HG03442 (cell line): ENCODE data around the gene KEL.
"Not testable (repeated sequence)": the region's sequence is repeated elsewhere in the genome, so short reads cannot be mapped to it uniquely, and the experiment has no call there.

Source experiments
- ATAC-seq: cut with Tn5 transposase; IDR thresholded peaks from one replicate; pipeline ENCODE4 v1.9.1; 2021; ENCODE audit warnings: mild to moderate bottlenecking, moderate library complexity; ENCODE audit not compliant: unreplicated experiment

The KEL gene, protein sequence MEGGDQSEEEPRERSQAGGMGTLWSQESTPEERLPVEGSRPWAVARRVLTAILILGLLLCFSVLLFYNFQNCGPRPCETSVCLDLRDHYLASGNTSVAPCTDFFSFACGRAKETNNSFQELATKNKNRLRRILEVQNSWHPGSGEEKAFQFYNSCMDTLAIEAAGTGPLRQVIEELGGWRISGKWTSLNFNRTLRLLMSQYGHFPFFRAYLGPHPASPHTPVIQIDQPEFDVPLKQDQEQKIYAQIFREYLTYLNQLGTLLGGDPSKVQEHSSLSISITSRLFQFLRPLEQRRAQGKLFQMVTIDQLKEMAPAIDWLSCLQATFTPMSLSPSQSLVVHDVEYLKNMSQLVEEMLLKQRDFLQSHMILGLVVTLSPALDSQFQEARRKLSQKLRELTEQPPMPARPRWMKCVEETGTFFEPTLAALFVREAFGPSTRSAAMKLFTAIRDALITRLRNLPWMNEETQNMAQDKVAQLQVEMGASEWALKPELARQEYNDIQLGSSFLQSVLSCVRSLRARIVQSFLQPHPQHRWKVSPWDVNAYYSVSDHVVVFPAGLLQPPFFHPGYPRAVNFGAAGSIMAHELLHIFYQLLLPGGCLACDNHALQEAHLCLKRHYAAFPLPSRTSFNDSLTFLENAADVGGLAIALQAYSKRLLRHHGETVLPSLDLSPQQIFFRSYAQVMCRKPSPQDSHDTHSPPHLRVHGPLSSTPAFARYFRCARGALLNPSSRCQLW

DNA sequence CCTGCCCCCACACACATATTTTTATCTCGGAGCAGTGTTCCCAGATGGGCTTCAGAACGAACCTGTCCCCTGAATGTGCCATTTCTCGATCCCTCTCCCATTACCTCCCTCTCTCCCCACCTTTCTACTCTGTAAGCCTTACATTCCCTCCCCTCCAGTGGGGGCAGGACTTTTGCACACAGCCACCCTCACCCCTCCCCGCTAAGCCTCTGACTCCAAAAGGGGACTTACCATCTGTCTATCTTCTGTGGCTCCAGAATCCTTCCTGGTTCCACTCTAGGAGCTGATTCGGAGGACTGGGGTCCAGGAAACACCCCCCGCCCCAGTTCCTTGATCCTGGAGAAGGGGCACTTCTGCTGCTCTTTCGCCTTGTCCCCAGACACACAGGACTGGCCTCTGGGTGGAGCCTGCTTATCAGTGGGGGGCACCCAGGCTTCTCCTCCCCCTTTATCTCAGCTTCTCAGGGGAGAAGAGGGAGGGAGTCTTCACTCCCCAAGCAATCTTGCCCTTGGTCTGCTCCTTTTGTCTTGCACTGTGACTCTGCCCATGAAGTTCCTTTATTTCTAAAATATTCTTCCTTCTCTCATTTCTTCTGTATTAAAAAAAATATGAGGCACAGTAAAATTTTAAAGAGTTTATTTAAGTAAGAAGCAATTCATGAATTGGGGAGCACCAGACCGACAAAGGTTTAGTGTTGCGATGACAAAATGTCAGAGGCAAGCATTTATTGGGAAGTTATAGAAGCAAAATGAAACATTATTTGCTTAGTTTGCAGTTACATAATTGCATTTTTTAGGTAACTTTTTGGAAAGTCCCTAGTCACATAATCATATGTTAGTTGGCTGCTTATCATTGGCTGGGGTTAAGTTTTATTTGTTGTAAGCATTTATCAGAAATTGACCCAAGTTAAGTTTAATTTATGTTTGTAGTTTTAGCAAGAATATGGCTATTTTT, at the start of gene KEL:
Gene KEL, minus strand, starts transcription at position 391 of the 954 bp plus-strand sequence. Its CDS starts 157 bp downstream, at position 234.
- ATAC-seq = no peak

DNA sequence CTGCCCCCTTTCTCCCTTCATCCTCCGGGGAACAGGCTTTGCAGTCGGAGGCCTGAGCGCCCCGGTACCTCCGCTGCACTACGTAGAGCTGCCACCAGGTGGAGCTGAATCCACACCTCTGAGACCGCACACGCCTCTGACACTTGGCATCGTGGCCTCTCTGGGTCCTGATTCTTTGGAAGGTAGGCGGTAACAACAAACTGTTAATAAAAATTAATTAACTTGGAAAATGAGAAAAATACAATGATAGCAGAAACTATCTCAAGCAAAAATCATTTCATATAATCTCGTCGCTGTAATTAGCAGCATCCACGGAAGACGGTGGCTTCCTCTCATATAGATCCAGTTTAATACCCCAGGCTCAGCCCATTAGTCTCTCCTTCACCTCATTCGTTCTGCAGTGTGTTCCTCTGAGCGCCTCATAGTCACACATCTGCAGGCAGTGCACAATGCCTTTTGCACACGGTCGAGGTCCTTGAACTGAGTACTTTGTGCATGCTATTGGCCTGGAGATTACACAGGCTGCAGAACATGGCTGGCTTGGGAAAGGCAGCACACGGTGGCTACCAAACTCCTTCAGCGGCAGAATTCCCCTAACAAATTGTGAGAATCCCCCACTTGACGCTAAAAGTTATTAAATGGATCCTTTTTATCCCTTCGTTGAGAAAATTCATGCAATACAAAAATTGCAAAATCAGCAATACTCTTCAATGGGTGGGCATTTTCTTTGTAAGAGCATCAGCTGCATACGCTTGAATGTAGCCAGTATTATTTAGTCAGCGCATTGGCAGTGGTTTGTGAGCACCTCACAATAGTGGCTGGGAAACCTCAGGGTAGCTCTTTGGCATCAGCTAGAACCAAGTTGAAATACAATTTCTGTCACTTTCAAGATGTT, 46.1 kb upstream of the KEL start:
- ATAC-seq = peak; percentile 89

DNA sequence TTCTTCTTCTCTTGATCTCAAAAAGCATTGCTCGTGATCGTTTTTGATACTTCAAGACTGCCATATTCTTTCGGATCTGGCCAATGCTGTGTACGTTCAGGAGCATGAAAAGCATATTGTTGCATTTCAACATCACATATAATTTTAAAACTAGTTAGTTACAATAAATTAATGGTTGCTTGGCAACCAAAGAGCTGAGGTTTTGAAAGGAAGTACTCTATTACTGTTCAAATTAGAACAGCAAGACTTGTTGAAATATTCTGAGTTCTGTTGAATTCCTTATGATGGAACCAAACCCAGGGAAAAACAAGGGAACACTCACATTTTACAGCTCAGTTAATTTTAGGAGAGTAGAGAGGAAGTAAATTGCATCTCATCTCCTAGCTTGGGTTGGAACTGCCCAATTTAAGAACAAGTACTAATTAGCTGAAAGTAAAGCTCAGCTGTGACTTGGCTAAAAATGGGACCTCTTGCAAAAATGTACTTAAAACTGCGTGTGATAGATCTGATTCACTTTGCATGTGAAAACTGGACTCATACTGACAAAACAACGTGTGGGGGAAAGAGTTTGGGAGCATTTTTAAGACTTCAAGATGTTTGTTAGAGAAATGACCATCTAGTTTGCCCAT, 43.6 kb upstream of the KEL start:
- no peak for ATAC-seq

GRCh38 chr7:143003393-143004051, 41.4 kb upstream of the KEL start:
- ATAC-seq = peak; percentile 64

DNA sequence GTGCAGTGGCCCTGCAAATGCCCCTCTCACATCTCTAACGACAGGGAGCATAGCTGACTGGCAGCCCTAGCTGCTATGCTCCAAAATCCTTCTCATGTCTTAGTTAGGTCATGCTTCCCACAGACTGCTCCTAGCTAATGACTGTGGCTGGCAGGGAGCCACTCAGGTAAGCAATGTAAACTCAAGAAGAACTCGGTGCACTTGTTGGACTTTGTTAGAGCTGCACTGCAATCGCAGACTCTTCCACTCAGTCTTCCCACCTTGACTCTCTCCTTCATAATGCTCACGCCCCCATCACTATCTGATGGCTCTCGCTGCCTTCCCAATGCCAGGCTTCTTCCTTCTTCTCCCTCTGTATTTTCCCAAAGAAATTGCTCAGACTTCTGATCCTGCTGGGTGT, 40.7 kb upstream of the KEL start:
- ATAC-seq = no peak

GRCh38 chr7:143002106-143002505, 39.9 kb upstream of the KEL start:
- ATAC-seq = no peak

DNA sequence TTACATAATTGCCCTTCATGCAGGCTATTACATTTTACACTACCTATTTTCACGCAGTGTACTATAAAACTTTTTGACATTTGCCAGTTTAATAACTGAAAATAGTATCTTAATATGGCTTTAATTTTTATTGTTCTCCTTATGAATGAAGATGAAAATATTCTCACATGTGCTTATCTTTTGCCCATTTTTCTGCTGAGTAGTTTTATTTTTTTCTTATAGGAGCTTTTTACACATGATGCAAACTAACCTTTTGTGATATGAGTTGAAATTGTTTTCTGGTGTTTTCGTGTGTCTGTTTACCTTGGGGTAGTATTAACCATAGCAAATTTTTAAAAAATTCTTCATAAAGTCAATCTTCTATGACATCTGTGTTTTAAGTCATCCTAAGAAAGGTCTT, 38.5 kb upstream of the KEL start:
- ATAC-seq = no peak

DNA sequence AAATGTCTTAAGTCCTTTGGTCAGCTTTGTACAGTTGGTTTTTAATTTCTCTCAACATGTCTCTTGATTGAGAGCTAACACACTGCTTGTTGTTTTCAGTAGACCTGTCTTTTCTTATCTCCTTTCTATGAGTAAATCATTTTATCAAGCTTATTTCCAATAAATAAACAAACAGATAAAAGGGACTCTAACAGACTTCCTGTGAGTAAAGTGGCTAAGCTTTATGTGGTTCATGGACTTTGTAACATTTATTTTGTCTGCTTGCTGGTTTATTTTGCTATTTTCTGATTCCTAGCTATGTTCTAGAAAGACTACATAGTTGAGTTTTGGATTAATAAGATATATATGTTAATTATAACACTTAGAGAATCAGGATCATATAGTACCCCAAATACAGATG, 37.6 kb upstream of the KEL start:
- ATAC-seq = no peak

GRCh38 chr7:142998966-142999365, 36.8 kb upstream of the KEL start:
- ATAC-seq = no peak

- no peak for ATAC-seq
Observed at GRCh38 chr7:142997456-142997989, 35.4 kb upstream of the KEL start.

GRCh38 chr7:142992427-142992826, 30.3 kb upstream of the KEL start:
- ATAC-seq = no peak

DNA sequence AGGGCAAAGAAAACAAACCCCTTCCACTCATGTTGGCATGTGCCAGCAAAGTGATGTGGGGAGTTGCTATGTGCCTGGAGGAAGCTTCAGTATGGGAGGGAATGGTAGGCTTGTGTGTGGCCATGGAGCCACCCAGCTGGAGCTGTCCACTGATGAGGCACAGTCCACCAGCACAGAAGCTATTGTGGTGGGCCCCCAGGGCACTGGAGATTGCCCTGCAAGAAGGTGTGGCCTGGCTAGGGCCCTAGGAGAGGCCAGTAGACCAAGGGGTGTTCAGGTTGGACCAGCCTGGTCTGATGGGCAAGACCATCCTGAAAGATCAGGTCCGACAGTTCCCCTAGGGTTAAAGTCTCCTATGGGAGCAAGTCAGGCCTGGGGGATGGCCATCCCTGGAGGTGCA, 22.1 kb upstream of the KEL start:
- ATAC-seq = no peak

GRCh38 chr7:142983825-142984224, 21.7 kb upstream of the KEL start:
- no peak for ATAC-seq

DNA sequence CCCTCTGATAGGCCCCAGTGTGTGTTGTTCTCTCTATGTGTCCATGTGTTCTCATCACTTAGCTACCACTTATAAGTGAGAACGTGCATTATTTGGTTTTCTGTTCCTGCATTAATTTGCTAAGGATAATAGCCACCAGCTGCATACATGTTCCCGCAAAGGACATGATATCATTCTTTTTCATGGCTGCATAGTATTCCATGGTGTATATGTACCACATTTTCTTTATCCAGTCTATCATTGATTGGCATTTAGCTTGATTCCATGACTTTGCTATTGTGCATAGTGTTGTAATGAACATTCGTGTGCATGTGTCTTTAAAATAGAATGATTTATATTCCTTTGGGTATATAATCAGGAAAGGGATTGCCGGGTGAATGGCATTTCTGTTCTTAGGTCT, 16.2 kb upstream of the KEL start:
- ATAC-seq = not testable (repeated sequence)

DNA sequence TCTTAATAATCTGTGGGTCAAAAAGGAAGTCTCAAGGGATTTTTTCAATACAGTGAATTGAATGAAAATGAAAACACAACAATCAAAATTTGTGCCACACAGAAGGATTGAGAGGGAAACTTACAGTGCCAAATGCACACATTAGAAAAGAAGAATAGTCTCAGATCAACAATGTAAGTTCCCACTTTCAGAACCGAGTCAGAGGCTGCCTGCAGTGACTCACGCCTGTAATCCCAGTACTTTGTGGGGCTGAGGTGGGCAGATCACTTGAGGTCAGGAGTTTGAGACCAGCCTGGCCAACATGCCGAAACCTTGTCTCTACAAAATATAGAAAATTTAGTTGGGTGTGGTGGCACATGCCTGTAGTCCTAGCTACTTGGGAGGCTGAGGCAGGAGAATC, 12.5 kb upstream of the KEL start:
- no peak for ATAC-seq

DNA sequence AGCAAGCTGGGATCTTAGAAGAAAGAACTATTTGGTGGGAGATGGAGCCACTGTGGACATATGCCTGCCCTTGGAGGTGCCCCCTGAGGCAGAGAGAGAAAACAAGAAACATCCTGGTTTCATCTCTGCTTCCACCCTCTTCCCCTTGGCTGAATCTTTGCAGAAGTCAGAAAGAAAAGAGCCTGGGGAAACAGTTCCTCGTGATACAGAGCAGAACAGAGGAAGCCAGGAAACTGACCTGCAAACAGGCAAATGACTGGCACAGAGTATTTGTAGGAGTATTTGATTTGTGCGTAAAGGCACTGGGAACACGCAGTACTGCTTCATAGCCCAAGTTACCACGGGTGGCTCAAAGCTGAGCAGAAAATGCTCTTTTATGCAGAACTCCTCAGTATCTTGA, 7.0 kb upstream of the KEL start:
- no peak for ATAC-seq

DNA sequence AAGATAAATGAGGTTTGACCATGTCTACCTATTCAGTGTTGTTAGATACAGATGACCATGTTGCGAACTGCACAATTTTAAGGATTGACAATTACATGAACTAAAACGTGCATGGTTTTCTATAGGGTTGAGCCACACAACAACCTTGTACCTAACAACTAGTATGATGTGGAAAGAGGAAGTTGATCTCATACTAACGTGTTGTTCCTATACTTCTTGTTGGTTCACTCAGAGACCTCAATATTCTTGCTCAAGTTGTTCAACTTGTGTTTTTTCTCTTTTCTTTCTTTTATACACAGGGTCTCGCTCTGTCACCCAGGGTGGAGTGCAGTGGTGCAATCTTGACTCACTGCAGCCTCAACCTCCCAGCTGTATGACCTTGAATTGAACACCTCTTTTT, 6.1 kb upstream of the KEL start:
- no peak for ATAC-seq

DNA sequence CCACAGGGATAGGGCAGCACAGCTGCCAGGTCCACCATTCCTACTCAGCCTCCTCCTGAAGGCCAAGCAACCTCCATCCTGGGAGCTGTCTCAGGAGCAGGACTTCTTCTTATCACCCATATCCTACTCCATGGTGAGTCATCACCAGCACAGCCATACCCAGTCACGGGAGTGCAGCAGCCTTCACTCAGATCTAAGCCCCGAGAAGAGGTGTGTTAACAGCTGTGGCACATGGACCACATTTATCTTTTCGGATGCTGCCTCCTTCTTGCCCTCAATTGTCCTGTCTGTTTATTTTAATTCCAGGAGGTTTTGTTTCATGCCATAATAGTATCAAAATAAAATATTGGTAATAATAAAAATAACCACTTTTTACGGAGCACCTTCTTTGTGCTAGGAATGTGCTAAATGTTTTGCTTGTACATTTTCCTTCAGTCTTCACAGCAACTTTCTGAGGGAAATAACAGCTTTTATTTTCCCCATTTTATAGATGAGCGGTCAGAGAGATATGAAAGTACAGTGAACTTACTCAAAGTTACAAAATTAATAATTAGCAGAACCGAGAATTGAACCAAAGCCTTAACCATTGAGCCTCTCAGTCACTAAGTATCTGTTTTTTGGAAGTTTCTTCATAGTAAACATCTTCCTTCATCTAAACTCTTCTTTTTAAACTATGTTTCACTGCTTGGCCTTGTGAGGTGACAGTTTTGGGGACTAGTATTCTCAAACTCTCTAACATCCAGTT, 2.5 kb upstream of the KEL start:
- ATAC-seq = no peak
